Naive thymus-derived CD4-positive, alpha-beta T cell (primary cell): ENCODE data around the gene GRM2. TPM values are rescaled to one million over a fixed set of nuclear protein-coding genes. Genes with fewer than 3 reads are reported as not detected.

ENCODE experiments used
- ATAC-seq: fragments of 150-1000 bp; cut with Tn5 transposase; 2 replicates; pipeline ENCODE4 v1.10.0; 2021; ENCODE audit warnings: mild to moderate bottlenecking, moderate library complexity
- CTCF ChIA-PET: fragments of 350-600 bp; sonication (Branson Sonifier 250); formaldehyde crosslinking; loops from one replicate; lab custom pipeline; 2021; ENCODE audit warnings: antibody characterized with exemption; lab: Charles Lee
- POLR2A ChIA-PET: fragments of 350-600 bp; sonication (Branson Sonifier 250); formaldehyde crosslinking; loops from one replicate; lab custom pipeline; 2021; ENCODE audit warnings: antibody characterized with exemption, inconsistent platforms; lab: Charles Lee
- DNase-seq, 9 donors: peaks; one replicate each; pipeline versions ENCODE4 v3.0.0 to v3.0.0-alpha.2; 2020 to 2022; ENCODE audit warnings: mixed read lengths in 1 of 9
- H3K27ac ChIP-seq: one replicate; pipeline ENCODE4 v1.7.0; 2013; ENCODE audit warnings: mild to moderate bottlenecking, low read depth, low read length, moderate library complexity
- H3K27me3 ChIP-seq, 2 donors: one replicate each; pipeline ENCODE4 v1.7.0; 2013; ENCODE audit warnings: low read length in 2 of 2, mild to moderate bottlenecking in 2 of 2, moderate library complexity in 2 of 2; ENCODE audit not compliant: control insufficient read depth in 2 of 2, insufficient read depth in 2 of 2
- H3K36me3 ChIP-seq, 3 experiments: 1 replicate in 2 of 3; 2 replicates in 1 of 3; pipeline ENCODE4 v1.7.0; 2013; ENCODE audit warnings: low read length in 3 of 3, mild to moderate bottlenecking in 3 of 3, moderate library complexity in 1 of 3; ENCODE audit not compliant: insufficient read depth in 3 of 3, control insufficient read depth in 2 of 3
- H3K4me1 ChIP-seq, 2 donors: one replicate each; pipeline ENCODE4 v1.7.0; 2013; ENCODE audit warnings: low read length in 2 of 2, mild to moderate bottlenecking in 2 of 2, moderate library complexity in 1 of 2; ENCODE audit not compliant: control insufficient read depth in 2 of 2, insufficient read depth in 2 of 2
- H3K4me3 ChIP-seq: 2 replicates; pipeline ENCODE4 v1.7.0; 2013; ENCODE audit warnings: mild to moderate bottlenecking, low read length
- H3K9me3 ChIP-seq, 3 experiments: 1 replicate in 2 of 3; 2 replicates in 1 of 3; pipeline ENCODE4 v1.7.0; 2013; ENCODE audit warnings: low read length in 3 of 3; ENCODE audit not compliant: control insufficient read depth in 2 of 3
- H3K27ac Mint-ChIP-seq, 9 donors: one replicate each; pipeline ENCODE4 v1.8.0; 2020 to 2022; ENCODE audit warnings: mixed read lengths in 9 of 9, mild to moderate bottlenecking in 8 of 9, moderate library complexity in 5 of 9, inconsistent platforms in 2 of 9
- H3K27me3 Mint-ChIP-seq, 5 donors: one replicate each; pipeline ENCODE4 v1.8.0; 2021 to 2022; ENCODE audit warnings: mixed read lengths in 5 of 5, mild to moderate bottlenecking in 1 of 5
- H3K36me3 Mint-ChIP-seq, 5 donors: one replicate each; pipeline ENCODE4 v1.8.0; 2020 to 2022; ENCODE audit warnings: mixed read lengths in 5 of 5, mild to moderate bottlenecking in 3 of 5, inconsistent platforms in 1 of 5
- H3K4me1 Mint-ChIP-seq, 7 donors: one replicate each; pipeline ENCODE4 v1.8.0; 2020 to 2022; ENCODE audit warnings: mixed read lengths in 7 of 7, mild to moderate bottlenecking in 3 of 7, inconsistent platforms in 1 of 7
- H3K4me3 Mint-ChIP-seq, 10 donors: one replicate each; pipeline ENCODE4 v1.8.0; 2020 to 2022; ENCODE audit warnings: mild to moderate bottlenecking in 10 of 10, mixed read lengths in 10 of 10, moderate library complexity in 6 of 10, inconsistent platforms in 2 of 10
- H3K9me3 Mint-ChIP-seq, 11 donors: one replicate each; pipeline ENCODE4 v1.8.0; 2020 to 2022; ENCODE audit warnings: mixed read lengths in 11 of 11, mild to moderate bottlenecking in 4 of 11, inconsistent platforms in 1 of 11, moderate library complexity in 1 of 11
- intact Hi-C, 2 donors: fragments of 100-400 bp; cut with micrococcal nuclease; formaldehyde crosslinking; loops; one replicate each; pipeline ENCODE4 v1.15.1; 2023
- polyA plus RNA-seq, 2 donors: library from polyadenylated mRNA; unstranded; fragments of 300-500 nt; fragmentation: Illumina TruSeq; gene quantifications; one replicate each; pipeline ENCODE4 v1.2.3, GENCODE V29; 2021
- total RNA-seq, 6 experiments: library from RNA in 5 of 6; stranded (reverse) in 5 of 6; gene quantifications; 1 replicate in 5 of 6; 2 replicates in 1 of 6; pipeline ENCODE4 v1.2.3 and lab custom pipeline; 2021 to 2026

The GRM2 gene
- total RNA-seq (1 to 10 TPM; 1.3 to 5.1 (median 3.3) TPM), polyA plus RNA-seq (under 1 TPM in 1 of 2 donors, not detected in 1; 0.14 TPM), total RNA-seq (lab: John Stamatoyannopoulos, UW) (6.9 reads per million, percentile 29 among the genes with 10 or more reads in this experiment)

GRCh38 chr3:51706788-51707731, at the start of gene GRM2:
GRM2 (plus strand) TSS chr3:51707068; CDS start chr3:51708984, 1,916 bp downstream.
- peak within 1 kb of the TSS in 3 of 9 donors; percentile 2 to 46 (median 37) for H3K27ac Mint-ChIP-seq
- peaks cover 0 to 31% (median 0%) of the 10 kb centered on the region in 3 experiments for H3K36me3 ChIP-seq
- no peaks in the 10 kb centered on the region for H3K9me3 ChIP-seq
- DNase-seq (peak in 7 of 9 donors; percentile 0 to 43 (median 30)), ATAC-seq (peak; percentile 30)
- no peaks in the 10 kb centered on the region for H3K9me3 Mint-ChIP-seq
- H3K4me1 ChIP-seq, result no peaks in the 10 kb centered on the region
- peaks cover 0 to 11% (median 0%) of the 10 kb centered on the region in 5 donors for H3K27me3 Mint-ChIP-seq
- peaks cover 0 to 4% (median 0%) of the 10 kb centered on the region in 5 donors for H3K36me3 Mint-ChIP-seq
- intact Hi-C loops, result no loop called here
- H3K4me3 ChIP-seq, result no peak within 1 kb of the TSS
- CTCF ChIA-PET, result interaction anchor here (1.0 kb wide), 1 partner anchor 17 kb away, joined by 7 read pairs; no protein-coding TSS in a partner anchor
- H3K27me3 ChIP-seq, result no peaks in the 10 kb centered on the region
- peak within 1 kb of the TSS in 4 of 10 donors; percentile 18 to 74 (median 38) for H3K4me3 Mint-ChIP-seq
- peaks cover 10 to 45% (median 30%) of the 10 kb centered on the region in 7 donors for H3K4me1 Mint-ChIP-seq
- H3K27ac ChIP-seq, result no peak within 1 kb of the TSS
- POLR2A ChIA-PET, result no interaction called here

- Histone ChIP-seq H3K27ac (no peak overlapping the region), H3K4me1 (no peaks in the 10 kb centered on the region), H3K4me3 (no peak overlapping the region), H3K9me3 (no peaks in the 10 kb centered on the region), H3K27me3 (no peaks in the 10 kb centered on the region), H3K36me3 (peaks cover 0 to 63% (median 16%) of the 10 kb centered on the region in 3 experiments)
- H3K9me3 Mint-ChIP-seq, result peaks cover 0 to 9% (median 0%) of the 10 kb centered on the region in 11 donors
- no peaks in the 10 kb centered on the region for H3K27me3 Mint-ChIP-seq
- no peak overlapping the region for H3K4me3 Mint-ChIP-seq
- no peak overlapping the region for H3K27ac Mint-ChIP-seq
- DNase-seq, result no peak
- ChIA-PET CTCF (no interaction called here), POLR2A (interaction anchor here (0.6 kb wide), 1 partner anchor 1090 kb away, joined by 3 read pairs; the partner anchor contains the start of gene C3orf18)
- intact Hi-C loops, result no loop called here
- H3K4me1 Mint-ChIP-seq, result no peaks in the 10 kb centered on the region
- ATAC-seq, result no peak
- peaks cover 14 to 63% (median 33%) of the 10 kb centered on the region in 5 donors for H3K36me3 Mint-ChIP-seq
Measured at GRCh38 chr3:51657234-51657633, 49.6 kb upstream of the GRM2 start.

GRCh38 chr3:51659942-51660341, 46.9 kb upstream of the GRM2 start:
- ATAC-seq (no peak), DNase-seq (no peak)
- no peaks in the 10 kb centered on the region for H3K9me3 Mint-ChIP-seq
- no peaks in the 10 kb centered on the region for H3K27me3 ChIP-seq
- POLR2A ChIA-PET, result no interaction called here
- no peaks in the 10 kb centered on the region for H3K4me1 ChIP-seq
- H3K36me3 Mint-ChIP-seq, result peaks cover 8 to 59% (median 34%) of the 10 kb centered on the region in 5 donors
- CTCF ChIA-PET, result interaction anchor here (0.6 kb wide), 1 partner anchor 18 kb away, joined by 3 read pairs; no protein-coding TSS in a partner anchor
- peaks cover 9 to 74% (median 16%) of the 10 kb centered on the region in 3 experiments for H3K36me3 ChIP-seq
- intact Hi-C loops, result no loop called here
- H3K4me3 Mint-ChIP-seq, result no peak overlapping the region
- H3K27me3 Mint-ChIP-seq, result no peaks in the 10 kb centered on the region
- H3K27ac Mint-ChIP-seq, result no peak overlapping the region
- H3K9me3 ChIP-seq, result no peaks in the 10 kb centered on the region
- H3K27ac ChIP-seq, result no peak overlapping the region
- peaks cover 0 to 2% (median 0%) of the 10 kb centered on the region in 7 donors for H3K4me1 Mint-ChIP-seq
- H3K4me3 ChIP-seq, result no peak overlapping the region

- no peaks in the 10 kb centered on the region for H3K9me3 ChIP-seq
- ChIA-PET POLR2A (no interaction called here), CTCF (no interaction called here)
- peaks cover 2 to 42% (median 29%) of the 10 kb centered on the region in 5 donors for H3K36me3 Mint-ChIP-seq
- peaks cover 9 to 55% (median 9%) of the 10 kb centered on the region in 3 experiments for H3K36me3 ChIP-seq
- DNase-seq, result no peak
- no peaks in the 10 kb centered on the region for H3K4me1 ChIP-seq
- H3K9me3 Mint-ChIP-seq, result peaks cover 0 to 2% (median 0%) of the 10 kb centered on the region in 11 donors
- no peak for ATAC-seq
- H3K27me3 ChIP-seq, result no peaks in the 10 kb centered on the region
- H3K27me3 Mint-ChIP-seq, result no peaks in the 10 kb centered on the region
- H3K4me1 Mint-ChIP-seq, result peaks cover 0 to 19% (median 11%) of the 10 kb centered on the region in 7 donors
- H3K27ac Mint-ChIP-seq, result no peak overlapping the region
- H3K27ac ChIP-seq, result no peak overlapping the region
- H3K4me3 Mint-ChIP-seq, result no peak overlapping the region
- H3K4me3 ChIP-seq, result no peak overlapping the region
- intact Hi-C loops, result no loop called here
Measured at GRCh38 chr3:51662456-51662855, 44.4 kb upstream of the GRM2 start.

GRCh38 chr3:51668756-51669155, 38.1 kb upstream of the GRM2 start:
- H3K9me3 ChIP-seq, result no peaks in the 10 kb centered on the region
- intact Hi-C loops, result loop anchor here (1.0 to 5.0 kb wide), 3 partner anchors 26 to 1019 kb away; partner anchors contain the start of genes GNL3 (in 1 of the 2) and PBRM1 (in 1 of the 2)
- DNase-seq (no peak), ATAC-seq (no peak)
- peaks cover 39 to 40% of the 10 kb centered on the region in 2 donors for H3K4me1 ChIP-seq
- peak overlapping the region in 4 of 10 donors; percentile 74 to 94 (median 90) for H3K4me3 Mint-ChIP-seq
- H3K27ac ChIP-seq, result no peak overlapping the region
- no peak overlapping the region for H3K4me3 ChIP-seq
- POLR2A ChIA-PET, result interaction anchor here (5.1 kb wide), 1 partner anchor 168 kb away, joined by 48 read pairs; the partner anchor contains the start of gene DCAF1
- peaks cover 0 to 7% (median under 1%) of the 10 kb centered on the region in 5 donors for H3K36me3 Mint-ChIP-seq
- peak overlapping the region in 7 of 9 donors; percentile 24 to 94 (median 78) for H3K27ac Mint-ChIP-seq
- H3K36me3 ChIP-seq, result peaks cover 0 to 11% (median 0%) of the 10 kb centered on the region in 3 experiments
- no peaks in the 10 kb centered on the region for H3K27me3 Mint-ChIP-seq
- peaks cover 0 to 4% (median 0%) of the 10 kb centered on the region in 11 donors for H3K9me3 Mint-ChIP-seq
- H3K4me1 Mint-ChIP-seq, result peaks cover 37 to 67% (median 57%) of the 10 kb centered on the region in 7 donors
- CTCF ChIA-PET, result interaction anchor here (0.5 to 9.5 kb wide), 6 partner anchors 14 to 397 kb away, joined by 3 to 137 read pairs (median 14); partner anchors contain the start of gene DCAF1
- H3K27me3 ChIP-seq, result no peaks in the 10 kb centered on the region
